Stimulated activated CD8-positive, alpha-beta memory T cell treated with anti-CD3 and anti-CD28 coated beads, Interleukin-4, amount 100 ng/mL, for 4 hours (primary cell): Measurements from ENCODE around the gene TIE1.
A peak's percentile ranks its signal among the peaks of the same experiment; 100 is the strongest.
"Not testable (repeated sequence)": the region's sequence is repeated elsewhere in the genome, so short reads cannot be mapped to it uniquely, and the experiment has no call there.

Experiments used
- DNase-seq, 2 donors: peaks; one replicate each; pipeline ENCODE4 v3.0.0-alpha.2; 2020; ENCODE audit warnings: low read depth in 2 of 2, low spot score in 1 of 2

Gene TIE1

GRCh38 chr1:43358746-43359693 is 58.2 kb downstream of the TIE1 start, which contains the start of gene CDC20:
Gene CDC20 (plus strand): TSS chr1:43358981. CDS start chr1:43359216, 235 bp downstream.
- peak; percentile 91 to 97 for DNase-seq

- DNase-seq, result no peak
These were observed 58.9 kb downstream of the TIE1 start for GRCh38 chr1:43359696-43360095.

DNA sequence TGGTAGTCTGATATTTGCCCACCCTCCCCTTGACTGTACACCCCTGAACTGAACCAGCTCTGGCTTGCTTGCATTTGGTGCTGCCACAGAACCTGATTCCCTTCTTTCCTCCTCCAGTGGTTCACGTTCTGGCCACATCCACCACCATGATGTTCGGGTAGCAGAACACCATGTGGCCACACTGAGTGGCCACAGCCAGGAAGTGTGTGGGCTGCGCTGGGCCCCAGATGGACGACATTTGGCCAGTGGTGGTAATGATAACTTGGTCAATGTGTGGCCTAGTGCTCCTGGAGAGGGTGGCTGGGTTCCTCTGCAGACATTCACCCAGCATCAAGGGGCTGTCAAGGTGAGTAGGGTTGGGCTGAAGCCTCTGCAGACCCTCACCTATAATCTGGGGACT is 59.8 kb downstream of the TIE1 start:
- no peak for DNase-seq

GRCh38 chr1:43363283-43363934 is 62.6 kb downstream of the TIE1 start:
- no peak for DNase-seq

DNA sequence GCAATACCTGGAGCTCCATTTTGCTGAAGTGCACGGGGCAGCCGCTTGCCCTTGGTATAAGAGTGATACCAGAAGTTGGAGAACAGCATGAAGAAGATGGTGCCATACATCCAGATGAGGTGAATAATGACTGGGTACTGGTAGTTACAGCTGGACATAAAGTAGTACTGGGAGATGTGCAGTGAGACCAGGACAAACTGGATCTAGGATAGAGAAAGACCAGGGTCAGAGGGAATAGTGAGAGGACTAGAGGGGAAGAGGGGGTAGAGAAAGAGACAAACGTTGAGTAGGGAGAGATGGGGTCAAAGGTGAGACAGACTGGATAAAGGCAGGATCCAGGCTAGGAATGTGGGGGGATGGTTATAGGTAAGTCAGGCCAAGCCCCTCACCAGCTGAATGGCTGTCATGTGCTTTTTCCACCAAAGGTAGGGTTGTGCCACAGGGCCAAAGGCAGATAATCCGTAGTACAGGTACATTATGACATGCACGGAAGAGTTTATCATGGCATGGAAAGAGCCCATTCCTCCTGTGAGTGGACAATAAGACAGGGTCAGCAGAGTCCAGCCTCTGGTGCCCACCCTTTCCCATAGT is 63.2 kb downstream of the TIE1 start:
- no peak for DNase-seq

DNA sequence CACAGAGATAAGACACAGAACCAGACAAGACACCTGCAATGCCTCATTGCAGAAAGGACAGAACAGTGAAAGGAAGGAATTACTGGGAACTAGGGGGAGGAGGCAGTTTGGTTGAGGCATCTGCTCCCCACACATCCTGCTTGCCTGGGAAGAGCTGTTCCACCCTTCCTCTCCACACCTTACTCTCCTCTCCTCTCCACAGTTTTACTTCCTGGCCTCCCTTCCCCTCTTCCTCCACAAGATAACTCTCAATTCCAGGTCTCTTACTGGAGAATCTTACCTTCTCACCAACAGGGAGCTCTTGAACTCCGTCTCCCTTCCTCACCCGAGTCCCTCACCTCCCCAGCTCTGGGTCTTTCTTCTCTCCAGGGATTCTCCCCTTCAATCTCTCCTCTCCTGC is 64.9 kb downstream of the TIE1 start:
- DNase-seq, result no peak

DNA sequence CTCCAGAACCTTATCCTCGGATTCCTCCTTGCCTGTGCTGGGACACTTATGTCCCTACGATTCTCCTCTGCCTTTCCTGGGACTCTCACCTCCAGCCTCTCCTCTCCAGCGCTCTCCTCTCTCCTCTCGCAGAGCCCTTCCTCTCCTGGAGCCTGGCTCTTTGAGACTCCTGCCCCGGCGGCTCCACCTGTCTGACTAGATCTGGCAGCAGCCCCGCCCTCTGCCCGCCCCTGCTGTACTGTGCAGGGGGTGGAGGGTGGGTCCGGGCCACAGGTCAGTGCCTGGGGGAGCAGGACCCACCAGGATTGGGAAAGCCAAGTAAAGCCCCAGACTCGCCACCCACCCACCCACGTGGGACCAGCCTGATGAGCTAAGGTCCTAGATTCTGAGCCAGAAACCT is 65.4 kb downstream of the TIE1 start:
- no peak for DNase-seq

- no peak for DNase-seq
These were observed 65.8 kb downstream of the TIE1 start for GRCh38 chr1:43366601-43367025.

GRCh38 chr1:43367026-43367903 is 66.5 kb downstream of the TIE1 start:
- DNase-seq, result peak; percentile 11 to 22

DNA sequence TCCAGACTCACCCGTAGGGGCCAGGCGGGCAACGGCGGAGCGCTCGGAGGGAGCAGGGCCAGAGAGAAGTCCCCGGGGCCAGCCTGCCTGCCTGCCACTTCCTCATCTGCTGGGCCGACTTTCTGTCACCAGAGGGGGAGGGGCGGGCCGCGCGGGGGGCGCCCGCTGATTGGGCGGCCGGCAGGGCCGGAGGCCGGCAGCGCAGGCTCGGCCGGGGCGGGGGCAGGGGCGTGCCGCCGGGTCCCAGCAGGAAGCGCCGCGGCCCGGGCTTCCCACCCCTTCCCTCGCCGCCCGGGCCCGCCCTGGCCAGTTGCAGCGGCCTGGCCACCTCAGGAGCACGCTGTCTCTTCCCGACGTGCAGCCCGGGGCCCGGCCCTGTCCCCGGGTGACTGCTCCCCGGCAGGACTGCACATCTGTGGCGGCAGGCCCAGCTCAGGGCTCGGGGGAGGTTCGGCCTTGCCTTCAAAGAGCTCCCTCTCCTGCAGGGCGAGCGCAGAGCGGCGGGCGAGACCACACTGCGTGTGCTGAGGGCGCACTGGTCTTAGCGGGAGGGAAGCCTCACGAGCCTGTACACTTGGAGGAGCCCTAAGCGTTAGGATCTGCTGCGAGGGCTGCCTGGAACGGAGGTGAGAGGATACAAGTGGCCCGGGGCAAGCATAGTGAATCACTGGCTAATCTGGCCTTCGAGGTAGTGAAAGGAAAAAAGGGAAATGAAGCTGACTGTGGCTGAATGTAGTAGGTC is 67.3 kb downstream of the TIE1 start, which contains the start of gene ELOVL1:
Gene ELOVL1, minus strand, starts transcription at position 108 of the 742 bp plus-strand sequence. CDS start 2,402 bp downstream, outside the sequence.
- DNase-seq, result peak; percentile 58 to 75

DNA sequence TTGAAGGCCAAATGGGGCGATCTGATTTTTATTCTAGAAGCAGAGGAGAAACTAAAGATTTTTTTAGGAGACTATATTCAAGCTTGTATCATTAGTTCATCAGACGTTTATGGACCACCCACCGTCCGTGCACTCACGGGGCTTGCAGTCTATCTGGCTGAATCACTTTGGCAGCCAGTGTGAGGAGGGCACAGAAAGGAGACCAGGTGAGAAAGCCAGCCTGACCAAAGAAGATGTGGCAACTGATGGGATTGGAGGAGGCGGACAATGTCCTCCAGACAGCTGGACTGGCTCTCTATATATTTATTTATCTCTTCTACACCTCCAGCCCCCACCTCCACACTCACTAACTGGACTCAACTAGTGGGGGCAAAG is 67.9 kb downstream of the TIE1 start:
- DNase-seq, result no peak

- not testable (repeated sequence) for DNase-seq
These were observed 69.0 kb downstream of the TIE1 start for GRCh38 chr1:43369779-43370178.

GRCh38 chr1:43370564-43370963 is 69.8 kb downstream of the TIE1 start:
- no peak for DNase-seq

DNA sequence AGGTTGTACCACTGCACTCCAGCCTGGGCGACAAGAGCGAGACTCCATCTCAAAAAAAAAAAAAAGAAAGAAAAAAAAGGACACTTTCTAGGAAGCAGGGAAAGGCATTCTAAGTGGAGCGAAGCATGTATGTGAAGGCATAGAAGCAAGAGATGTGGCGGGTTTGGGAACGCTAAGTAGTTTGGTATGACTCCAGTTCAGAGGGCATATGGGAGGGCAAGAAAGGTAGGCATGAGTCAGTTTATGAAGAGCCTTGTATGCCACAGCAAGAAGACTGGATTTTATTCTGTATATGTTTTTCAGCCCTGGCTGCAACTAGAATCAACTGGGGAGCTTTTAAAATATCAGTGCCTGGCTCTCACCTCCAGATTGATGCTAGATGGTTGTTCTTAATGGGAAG is 71.4 kb downstream of the TIE1 start:
- no peak for DNase-seq
